ENCODE data around the gene RAP1B. TPM values are rescaled to one million over a fixed set of nuclear protein-coding genes. Genes with fewer than 3 reads are reported as not detected.

The RAP1B gene
- total and polyA plus RNA-seq, 2 of the 4 experiments (the other 2 are of a cell fraction): 159 to 200 TPM

DNA sequence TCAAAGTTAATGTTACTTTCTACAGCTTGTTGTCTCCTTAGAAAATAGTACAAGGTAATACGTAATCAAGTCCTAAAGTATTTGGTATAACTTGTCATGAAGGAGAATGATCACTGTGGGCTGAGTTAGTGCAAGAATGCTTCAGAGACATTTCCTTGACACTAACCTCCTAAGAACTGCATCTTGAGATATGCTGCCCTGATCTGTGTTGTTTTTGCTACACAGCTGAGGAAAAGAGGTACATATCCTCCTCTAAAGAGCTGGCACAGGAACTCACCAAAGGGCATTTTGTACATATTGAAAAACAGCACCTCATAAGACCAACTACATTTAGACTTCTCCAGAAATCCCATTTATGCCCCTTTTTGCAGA lies 28.7 kb downstream of the RAP1B start:
- in situ Hi-C loops (cut with MboI; ENCODE audit: low sequenced_read_pairs) (no loop called here), intact Hi-C loops (cut with micrococcal nuclease) (no loop called here), dilution Hi-C loops (cut with HindIII; ENCODE audit: low sequenced_read_pairs, unreplicated experiment) (no loop called here)
- ChIA-PET CTCF (no interaction called here), POLR2A (ENCODE audit: unreplicated experiment) (no interaction called here)
- no peak overlapping the region for H3K14ac ChIP-seq (replicated peaks; ENCODE audit: low read depth, low read length)
- no peak overlapping the region for H2AFZ ChIP-seq (replicated peaks; ENCODE audit: low read length, poor library complexity)
- no peak overlapping the region for H2BK5ac ChIP-seq (ENCODE audit: low read depth, low read length, poor library complexity, severe bottlenecking)
- no peaks in the 10 kb centered on the region for H3K27me3 ChIP-seq (ENCODE audit: control insufficient read depth, insufficient read depth, low read length)
- peaks cover 5% of the 10 kb centered on the region for H3K36me3 ChIP-seq (ENCODE audit: control insufficient read depth, insufficient read depth, low read length)
- H2AK9ac ChIP-seq (replicated peaks; ENCODE audit: low read depth, low read length, poor library complexity): no peak overlapping the region
- no peak overlapping the region for H2BK20ac ChIP-seq (ENCODE audit: low read depth, low read length)
- no peak overlapping the region for H3K56ac ChIP-seq (ENCODE audit: extremely low read depth, insufficient read depth, low read length)
- H3K27ac ChIP-seq (ENCODE audit: insufficient read depth, low read length): no peak overlapping the region
- no CpG with 5 or more reads among the region's 1 CpG for WGBS, 2 experiments (ENCODE audit: extremely low coverage in 2 of 2, insufficient read length in 1 of 2)
- peaks cover 7 to 49% of the 10 kb centered on the region in 2 experiments; a peak in 3 of 4 replicates for H3K79me1 ChIP-seq (ENCODE audit: low read depth in 1 of 2, low read length in 2 of 2)
- H3K23ac ChIP-seq (ENCODE audit: low read depth, low read length): peak overlapping the region; percentile 38; the same call in 1 of the 2 replicates
- no peak overlapping the region for H4K5ac ChIP-seq (ENCODE audit: low read depth, low read length)
- no peaks in the 10 kb centered on the region for H3K9me3 ChIP-seq (ENCODE audit: control insufficient read depth, insufficient read depth, low read length)
- H3K4me1 ChIP-seq (ENCODE audit: control insufficient read depth, insufficient read depth, low read length): peaks cover 14% of the 10 kb centered on the region
- H3K9ac ChIP-seq (ENCODE audit: low read depth, low read length): no peak overlapping the region
- no peak overlapping the region for H3K18ac ChIP-seq (ENCODE audit: low read depth, low read length)
- no peak overlapping the region for H3K4me3 ChIP-seq (ENCODE audit: insufficient read depth, low read depth, low read length)
- H2BK120ac ChIP-seq (ENCODE audit: low read depth, low read length): no peak overlapping the region
- H4K20me1 ChIP-seq (ENCODE audit: insufficient read depth, low read length): peaks cover 82% of the 10 kb centered on the region
- H2BK15ac ChIP-seq (ENCODE audit: low read depth, low read length): no peak overlapping the region
- H4K91ac ChIP-seq (ENCODE audit: insufficient read depth, low read depth, low read length): no peak overlapping the region
- DNase-seq: no peak
- TSS peak; percentile 3 for BruUV-seq (replicated peaks)
- no peak overlapping the region for H2AK5ac ChIP-seq (ENCODE audit: low read depth, low read length)
- no peak for TF ChIP-seq BHLHE40 (IDR thresholded peaks at IDR 0.05; ENCODE audit: low read depth, low read length)
- H3K4ac ChIP-seq (ENCODE audit: low read depth, low read length): no peak overlapping the region
- no peak overlapping the region for H3K4me2 ChIP-seq (ENCODE audit: low read depth, low read length)
- no peak for ATAC-seq (ENCODE audit: low read depth)
- no peak overlapping the region for H4K8ac ChIP-seq (ENCODE audit: low read depth in 2 of 2, low read length in 2 of 2)
- peaks cover 16% of the 10 kb centered on the region for H3K9me1 ChIP-seq (ENCODE audit: insufficient read depth, low read length)

Measured in IMR-90 (cell line).